OCI-LY3 (cell line): ENCODE data around the gene KCNMA1.

Experiments used
- H2AFZ ChIP-seq: fragments of 200-600, 300-600 bp; shearing (Covaris generic); 2 replicates; pipeline ENCODE4 v1.6.0; 2014; ENCODE audit warnings: antibody characterized with exemption, low read depth, low read length
- H3K27ac ChIP-seq: fragments of 200-600, 300-600 bp; sonication (generic); 2 replicates; pipeline ENCODE4 v1.5.1; 2014; ENCODE audit warnings: mild to moderate bottlenecking, low read length, moderate library complexity, mixed read lengths
- H3K27me3 ChIP-seq: fragments of 200-600, 300-600 bp; sonication (generic); 2 replicates; pipeline ENCODE4 v1.6.1; 2014; ENCODE audit warnings: low read depth, low read length, mixed read lengths
- H3K36me3 ChIP-seq: fragments of 200-600, 300-600 bp; sonication (generic); replicated peaks from 2 replicates; pipeline ENCODE3; 2014; ENCODE audit warnings: low read depth, low read length, mixed read lengths
- H3K4me1 ChIP-seq: fragments of 300-600, 200-600 bp; sonication (generic); 2 replicates; pipeline ENCODE4 v1.6.1; 2014; ENCODE audit warnings: low read length, mixed read lengths
- H3K4me2 ChIP-seq: fragments of 200-600, 300-600 bp; sonication (generic); 2 replicates; pipeline ENCODE4 v1.6.1; 2014; ENCODE audit warnings: low read length, mixed read lengths
- H3K4me3 ChIP-seq: fragments of 300-600, 200-600 bp; sonication (generic); 2 replicates; pipeline ENCODE4 v1.5.1; 2014; ENCODE audit warnings: antibody characterized with exemption, mild to moderate bottlenecking, low read length, moderate library complexity
- H3K79me2 ChIP-seq: fragments of 300-600, 200-600 bp; shearing (Covaris generic); 2 replicates; pipeline ENCODE4 v1.6.1; 2014; ENCODE audit warnings: mild to moderate bottlenecking, low read length, mixed read lengths
- H3K9ac ChIP-seq: fragments of 300-600, 200-600 bp; shearing (Covaris generic); 2 replicates; pipeline ENCODE4 v1.6.0; 2014; ENCODE audit warnings: mild to moderate bottlenecking, low read length, moderate library complexity
- H3K9me3 ChIP-seq: fragments of 200-600, 300-600 bp; shearing (Covaris generic); 2 replicates; pipeline ENCODE4 v1.6.1; 2014; ENCODE audit warnings: low read length, mixed read lengths; ENCODE audit not compliant: insufficient read depth
- H4K20me1 ChIP-seq: fragments of 200-600, 300-600 bp; sonication (generic); 2 replicates; pipeline ENCODE4 v1.6.1; 2016; ENCODE audit warnings: low read length, mixed read lengths; ENCODE audit not compliant: insufficient read depth
- CTCF ChIP-seq: fragments of 200-600, 300-600 bp; sonication (generic); IDR thresholded peaks from 2 replicates; pipeline ENCODE4 v1.5.1; 2014; ENCODE audit warnings: antibody characterized with exemption, low read length, low read depth
- EZH2phosphoT487 ChIP-seq: fragments of 200-600 bp; shearing (Covaris generic); IDR thresholded peaks from 2 replicates; pipeline ENCODE4 v1.6.1; 2018; ENCODE audit warnings: antibody characterized with exemption, mixed run types, low read depth

Gene KCNMA1

GRCh38 chr10:77093126-77093525, 544.5 kb downstream of the KCNMA1 start:
- Histone ChIP-seq H3K27me3 (no peaks in the 10 kb centered on the region), H3K4me1 (no peaks in the 10 kb centered on the region), H4K20me1 (no peaks in the 10 kb centered on the region), H3K36me3 (peaks cover 5% of the 10 kb centered on the region), H3K4me2 (no peak overlapping the region), H3K4me3 (no peak overlapping the region), H3K79me2 (no peaks in the 10 kb centered on the region), H3K27ac (no peak overlapping the region), H2AFZ (no peak overlapping the region), H3K9ac (no peak overlapping the region), H3K9me3 (no peaks in the 10 kb centered on the region)
- TF ChIP-seq EZH2phosphoT487 (no peak), CTCF (no peak)

- Histone ChIP-seq H2AFZ (no peak overlapping the region), H3K9ac (no peak overlapping the region), H4K20me1 (no peaks in the 10 kb centered on the region), H3K36me3 (peaks cover 5% of the 10 kb centered on the region), H3K27ac (no peak overlapping the region), H3K79me2 (no peaks in the 10 kb centered on the region), H3K9me3 (no peaks in the 10 kb centered on the region), H3K27me3 (no peaks in the 10 kb centered on the region), H3K4me2 (no peak overlapping the region), H3K4me1 (no peaks in the 10 kb centered on the region), H3K4me3 (no peak overlapping the region)
- TF ChIP-seq EZH2phosphoT487 = no peak
- TF ChIP-seq CTCF = no peak
Observed at GRCh38 chr10:77091597-77092165, 545.9 kb downstream of the KCNMA1 start.

GRCh38 chr10:77090381-77091356, 546.9 kb downstream of the KCNMA1 start:
- no peaks in the 10 kb centered on the region for H3K79me2 ChIP-seq
- H2AFZ ChIP-seq = no peak overlapping the region
- no peaks in the 10 kb centered on the region for H3K4me1 ChIP-seq
- H3K9me3 ChIP-seq = no peaks in the 10 kb centered on the region
- no peak overlapping the region for H3K9ac ChIP-seq
- TF ChIP-seq EZH2phosphoT487 = no peak
- TF ChIP-seq CTCF = no peak
- no peak overlapping the region for H3K4me2 ChIP-seq
- no peak overlapping the region for H3K4me3 ChIP-seq
- H3K36me3 ChIP-seq = peaks cover 5% of the 10 kb centered on the region
- no peaks in the 10 kb centered on the region for H4K20me1 ChIP-seq
- no peak overlapping the region for H3K27ac ChIP-seq
- no peaks in the 10 kb centered on the region for H3K27me3 ChIP-seq

- H3K4me3 ChIP-seq = no peak overlapping the region
- no peak overlapping the region for H2AFZ ChIP-seq
- H3K79me2 ChIP-seq = no peaks in the 10 kb centered on the region
- H3K9me3 ChIP-seq = no peaks in the 10 kb centered on the region
- no peaks in the 10 kb centered on the region for H4K20me1 ChIP-seq
- no peak overlapping the region for H3K27ac ChIP-seq
- H3K4me2 ChIP-seq = no peak overlapping the region
- no peak overlapping the region for H3K9ac ChIP-seq
- no peaks in the 10 kb centered on the region for H3K4me1 ChIP-seq
- no peaks in the 10 kb centered on the region for H3K27me3 ChIP-seq
- peaks cover 5% of the 10 kb centered on the region for H3K36me3 ChIP-seq
- no peak for TF ChIP-seq EZH2phosphoT487
- TF ChIP-seq CTCF = no peak
Observed at GRCh38 chr10:77087366-77087765, 550.2 kb downstream of the KCNMA1 start.
